GM21529 (cell line): ENCODE measurements around the gene UCN2.

Experiments
- ATAC-seq: cut with Tn5 transposase; IDR thresholded peaks from one replicate; pipeline ENCODE4 v1.9.1; 2021; ENCODE audit not compliant: unreplicated experiment

The UCN2 gene

DNA sequence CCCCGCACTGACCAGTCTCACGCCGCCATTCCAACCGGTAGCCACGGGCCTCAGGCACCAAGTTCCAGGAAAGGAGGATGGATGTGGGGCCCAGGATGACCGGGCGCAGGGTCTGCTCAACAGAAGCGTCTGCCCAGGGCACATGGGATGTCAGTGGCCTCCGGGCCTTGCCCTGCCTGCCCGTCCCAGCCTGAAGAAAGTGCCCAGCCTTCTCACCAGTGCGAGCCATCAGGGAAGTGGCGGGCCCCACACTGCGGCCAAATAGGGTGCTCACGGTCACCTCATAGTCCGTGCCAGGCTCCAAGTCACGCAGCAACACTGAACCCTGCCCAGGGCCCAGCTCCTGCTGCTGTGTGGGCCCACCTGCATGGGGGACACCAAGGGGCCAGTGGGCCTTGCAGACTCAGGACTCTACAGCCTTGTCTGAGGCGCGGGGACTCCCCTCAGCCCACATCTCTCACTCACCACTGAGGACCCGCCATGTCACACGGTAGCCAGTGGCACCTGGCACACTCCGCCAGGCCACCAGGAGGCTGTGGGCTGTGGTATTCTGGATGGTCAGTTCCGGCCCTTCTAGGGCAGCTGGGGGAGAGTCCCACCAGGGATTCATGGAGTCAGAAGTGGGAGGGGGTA, 28.4 kb upstream of the UCN2 start:
- ATAC-seq, result no peak

DNA sequence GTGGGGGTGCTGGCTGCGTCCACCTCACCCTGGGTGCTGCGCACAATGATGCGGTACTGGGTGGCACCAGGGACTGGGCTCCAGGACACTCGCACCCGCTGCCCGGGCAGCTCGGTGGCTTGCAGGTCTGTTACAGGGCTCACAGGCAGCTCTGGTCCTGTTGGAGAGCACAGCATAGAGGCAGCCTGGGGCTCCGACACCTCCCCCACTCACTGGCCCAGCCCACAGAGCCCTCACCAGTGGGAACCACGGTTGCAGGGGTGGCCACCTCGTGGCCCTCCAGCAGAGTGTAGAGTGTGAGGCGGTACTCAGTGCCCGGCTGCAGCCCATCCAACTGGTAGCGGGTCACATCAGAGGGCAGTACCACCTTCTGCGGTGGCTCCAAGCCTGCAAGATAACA, 27.9 kb upstream of the UCN2 start:
- no peak for ATAC-seq

DNA sequence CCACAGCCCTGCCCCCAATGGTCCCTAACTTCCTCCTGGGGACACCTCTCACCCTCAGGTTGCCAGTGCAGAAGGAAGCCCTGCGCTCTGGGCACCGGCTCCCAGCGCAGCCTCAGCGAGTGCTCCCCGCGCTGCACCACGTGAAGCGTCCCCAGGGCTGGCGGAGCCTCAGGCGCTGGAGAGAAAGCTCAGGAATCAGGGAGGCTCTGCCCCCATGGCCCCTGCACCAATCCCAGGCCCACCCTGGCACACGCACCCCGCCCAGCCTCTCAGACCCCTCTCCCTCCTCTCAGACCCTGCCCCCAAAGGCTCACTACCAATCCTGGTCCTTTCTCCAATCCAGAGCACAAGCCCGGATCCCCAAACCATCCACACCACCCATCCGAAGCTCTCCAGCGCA, 24.6 kb upstream of the UCN2 start:
- no peak for ATAC-seq

DNA sequence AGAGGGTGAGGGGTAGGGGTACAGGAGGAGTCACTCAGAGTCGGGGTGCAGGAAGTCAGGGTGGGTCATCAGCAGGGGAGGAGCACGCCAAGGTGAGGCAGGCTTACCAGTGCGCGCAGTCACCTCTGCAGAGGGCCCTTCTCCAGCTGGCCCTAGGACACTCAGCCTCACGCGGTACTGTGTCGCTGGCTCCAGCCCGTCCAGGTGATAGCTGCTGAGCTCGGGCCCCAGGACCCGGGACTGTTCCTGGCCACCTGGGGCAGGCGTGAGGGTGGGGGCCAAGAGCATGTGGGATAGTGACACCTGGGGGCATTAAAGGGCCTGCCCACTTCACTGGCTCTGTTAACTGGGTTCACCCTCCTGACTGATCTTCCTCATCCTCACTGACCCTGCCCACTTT, 24.1 kb upstream of the UCN2 start:
- ATAC-seq, result no peak

DNA sequence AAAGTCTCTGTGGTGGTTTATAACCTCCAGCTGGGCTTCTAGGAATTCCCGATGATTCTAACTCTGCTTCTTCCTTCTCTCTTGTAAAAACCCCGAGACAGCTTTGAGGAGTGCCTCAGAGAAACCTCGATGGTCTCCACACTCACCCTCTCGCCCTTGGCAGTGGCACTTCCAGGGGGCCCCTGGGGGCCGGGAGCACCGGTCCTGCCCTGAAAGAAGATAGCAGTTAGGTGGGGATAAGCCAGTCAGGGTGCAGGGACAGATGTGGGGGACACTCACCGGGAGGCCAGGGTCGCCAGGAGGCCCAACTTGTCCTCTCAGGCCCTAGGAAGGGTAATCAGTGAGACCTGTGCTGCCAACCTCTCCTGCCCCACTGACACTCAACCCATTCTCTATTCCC, 21.8 kb upstream of the UCN2 start:
- ATAC-seq, result no peak

DNA sequence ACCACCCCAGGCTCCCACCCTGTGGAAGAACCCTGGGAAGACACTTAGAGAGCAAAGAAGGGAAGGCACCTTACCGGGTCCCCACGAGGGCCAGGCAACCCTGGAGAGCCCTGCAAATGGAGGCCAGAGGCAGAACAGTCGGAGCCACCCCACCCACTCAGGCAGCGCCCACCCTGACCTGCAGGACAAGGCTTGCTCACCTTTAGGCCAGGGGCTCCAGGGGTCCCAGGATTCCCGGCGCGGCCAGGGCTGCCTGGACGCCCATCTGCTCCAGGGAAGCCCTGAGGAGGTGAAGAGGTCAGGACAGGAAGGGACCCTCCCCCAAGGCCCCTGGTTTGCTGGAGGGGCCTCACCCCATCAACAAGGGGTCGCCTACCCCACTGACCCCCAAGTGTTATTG, 21.3 kb upstream of the UCN2 start:
- no peak for ATAC-seq

DNA sequence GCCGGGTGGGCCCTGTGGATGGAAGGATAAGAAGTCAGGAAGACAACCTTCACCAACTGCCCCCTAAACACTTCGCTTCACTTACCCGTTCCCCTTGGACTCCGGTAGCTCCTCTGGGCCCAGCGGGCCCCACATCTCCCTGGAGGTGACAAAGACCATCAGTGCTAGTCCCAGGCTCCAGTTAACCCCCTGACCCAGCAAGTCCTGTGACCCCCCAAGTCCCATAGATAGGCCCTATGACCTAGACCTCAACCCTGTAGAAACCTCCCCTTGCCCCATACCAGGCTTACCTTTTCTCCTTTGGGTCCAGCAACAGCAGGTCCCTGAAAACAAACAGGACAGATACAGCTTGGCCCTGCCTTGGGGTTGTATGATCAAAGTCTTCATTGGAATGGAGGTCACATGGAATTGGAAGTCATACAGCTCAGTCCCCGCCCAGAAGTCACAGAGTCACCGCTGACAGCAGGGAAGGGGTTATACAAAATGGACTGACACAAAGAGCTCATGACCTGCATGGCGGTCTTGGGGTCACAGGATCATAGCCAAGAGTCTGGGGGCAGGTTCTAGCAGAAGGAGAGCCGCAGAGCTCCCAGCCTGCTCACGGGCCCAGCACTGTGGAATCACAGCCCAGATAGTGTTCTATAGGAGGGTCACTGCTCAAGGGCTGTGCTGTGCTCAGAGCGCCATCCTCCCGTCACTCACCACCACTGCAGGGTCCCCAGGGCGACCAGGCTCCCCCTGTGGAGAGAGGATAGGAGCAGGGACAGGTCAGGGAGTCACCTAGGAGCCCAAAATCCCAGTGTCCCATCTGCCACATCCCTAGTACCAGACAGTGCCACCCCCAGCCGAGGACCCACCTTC, 18.3 kb upstream of the UCN2 start:
- no peak for ATAC-seq

DNA sequence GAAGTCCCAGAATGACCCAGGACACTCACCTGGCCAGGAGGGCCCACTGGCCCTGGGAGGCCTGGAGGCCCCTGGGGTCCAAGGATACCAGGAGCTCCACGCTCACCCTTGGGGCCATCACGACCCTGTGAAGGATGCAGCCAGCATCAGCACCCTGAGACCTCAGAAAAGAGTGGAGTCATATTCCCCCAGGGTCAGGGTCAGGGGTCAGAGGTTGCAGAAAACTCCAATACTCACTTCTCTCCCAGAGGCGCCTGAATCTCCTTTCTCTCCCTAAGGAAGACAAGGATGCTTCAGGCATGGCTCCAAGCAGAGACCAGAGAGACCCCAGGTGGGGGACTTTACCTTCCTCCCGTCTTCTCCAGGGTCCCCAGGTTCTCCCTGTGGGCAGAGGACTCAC, 13.1 kb upstream of the UCN2 start:
- ATAC-seq, result no peak

DNA sequence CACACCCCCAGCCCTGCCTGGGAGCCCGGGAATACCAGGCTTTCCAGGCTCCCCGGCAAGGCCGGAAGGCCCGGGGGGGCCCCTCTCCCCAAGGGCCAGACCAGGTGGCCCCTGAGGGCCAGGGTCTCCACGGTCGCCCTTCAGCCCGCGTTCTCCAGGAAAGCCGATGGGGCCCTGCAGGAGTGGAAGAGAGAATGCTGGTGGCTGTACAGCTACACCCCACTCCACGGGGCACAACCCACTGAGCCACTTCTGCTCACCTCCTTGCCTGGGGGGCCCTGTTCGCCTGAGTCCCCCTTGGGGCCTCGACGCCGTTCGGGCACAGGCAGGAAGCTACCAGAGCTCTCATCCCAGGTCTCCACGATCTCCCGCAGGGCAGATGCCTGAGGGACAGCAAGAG, 11.8 kb upstream of the UCN2 start:
- ATAC-seq, result no peak

DNA sequence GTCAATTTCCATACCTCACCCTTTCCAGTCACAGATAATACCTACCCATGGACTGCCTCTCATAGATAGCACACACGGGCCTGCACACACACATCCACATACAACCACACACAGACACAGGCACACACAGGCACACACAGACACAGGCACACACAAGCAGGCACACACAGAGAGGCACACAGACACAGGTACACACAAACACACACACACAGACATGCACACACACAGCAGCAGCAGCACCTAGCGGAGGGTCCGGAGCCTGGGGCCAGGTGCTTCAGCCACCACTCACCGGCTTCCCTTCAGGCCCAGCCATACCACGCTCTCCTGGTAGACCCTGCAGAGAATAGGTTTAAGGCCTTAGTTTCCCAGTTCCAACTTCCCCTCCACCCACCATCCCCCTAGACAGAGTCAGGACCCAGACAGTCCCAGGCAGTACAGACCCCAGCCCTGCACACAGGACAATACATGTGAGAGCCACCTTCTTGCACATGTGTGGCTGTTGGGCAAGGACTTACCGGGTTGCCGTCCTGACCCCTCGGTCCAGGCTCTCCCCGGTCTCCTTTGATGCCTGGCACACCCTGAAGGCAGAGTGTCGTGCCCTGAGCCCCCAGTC, 10.5 kb upstream of the UCN2 start:
- ATAC-seq, result no peak

DNA sequence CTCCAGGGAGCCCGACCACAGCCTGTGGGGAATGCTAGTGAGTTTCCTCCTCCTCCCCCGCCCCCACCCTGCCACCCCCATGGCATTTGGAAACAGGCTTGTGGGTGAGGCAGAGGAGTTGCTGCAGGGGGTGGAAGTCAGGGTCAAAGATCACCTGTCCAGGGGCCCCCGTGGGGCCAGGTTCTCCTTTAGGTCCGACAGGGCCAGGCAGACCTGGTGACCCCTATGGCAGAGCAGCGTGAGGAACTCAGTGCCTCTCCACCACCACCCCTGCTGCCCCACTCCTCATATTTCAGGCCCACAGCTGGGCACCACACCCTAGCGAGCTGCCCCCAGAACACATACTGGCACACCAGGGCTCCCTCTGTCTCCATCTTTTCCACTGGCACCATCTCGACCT, 8.9 kb upstream of the UCN2 start:
- ATAC-seq, result no peak

DNA sequence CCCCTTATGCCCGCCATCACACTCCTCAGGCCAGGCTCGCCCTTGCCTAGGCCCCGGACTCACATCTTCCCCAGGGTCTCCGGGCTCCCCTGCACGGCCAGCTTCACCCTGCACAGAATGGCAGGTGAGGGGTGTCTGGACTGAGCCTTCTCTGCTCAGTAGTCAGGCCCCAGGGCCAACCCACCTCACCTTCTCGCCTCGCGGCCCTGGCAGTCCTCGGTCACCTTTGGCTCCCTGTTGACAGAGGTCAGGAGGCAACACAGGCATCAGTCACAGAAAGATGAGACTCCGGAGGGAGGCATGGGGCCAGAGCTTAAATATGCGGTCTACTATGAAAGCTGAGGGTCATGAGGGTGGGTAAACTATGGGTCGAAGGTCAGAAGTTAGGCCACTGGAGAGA, 8.4 kb upstream of the UCN2 start:
- no peak for ATAC-seq

DNA sequence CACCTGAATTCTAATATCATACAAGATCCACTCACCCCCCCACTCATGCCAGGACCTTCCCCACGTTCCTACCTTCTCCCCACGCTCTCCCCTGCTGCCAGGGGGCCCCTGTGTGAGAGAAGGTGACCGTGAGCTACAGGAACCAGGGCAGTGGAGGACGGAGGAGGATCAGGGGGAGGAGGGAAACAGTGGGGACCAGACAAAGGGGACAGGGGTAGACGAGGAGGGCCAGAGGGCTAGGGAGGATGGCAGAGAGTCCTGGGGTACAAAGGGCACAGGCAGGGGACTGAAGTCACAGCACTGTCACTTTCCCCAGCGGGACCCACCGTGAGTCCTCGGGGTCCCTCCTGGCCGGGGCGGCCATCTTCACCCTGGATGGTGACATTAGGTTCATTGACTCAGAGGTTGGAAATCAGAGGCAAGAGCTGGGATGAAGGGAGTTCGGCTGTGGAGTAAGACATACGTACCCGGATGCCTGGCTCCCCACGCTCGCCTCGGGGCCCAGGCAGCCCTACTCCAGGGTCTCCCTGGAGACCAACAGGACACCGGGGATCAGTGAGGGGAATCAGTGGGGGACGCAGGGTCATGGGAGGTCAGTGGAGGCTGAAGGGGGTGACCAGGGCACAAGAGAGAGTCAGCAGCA, 6.3 kb upstream of the UCN2 start:
- no peak for ATAC-seq

DNA sequence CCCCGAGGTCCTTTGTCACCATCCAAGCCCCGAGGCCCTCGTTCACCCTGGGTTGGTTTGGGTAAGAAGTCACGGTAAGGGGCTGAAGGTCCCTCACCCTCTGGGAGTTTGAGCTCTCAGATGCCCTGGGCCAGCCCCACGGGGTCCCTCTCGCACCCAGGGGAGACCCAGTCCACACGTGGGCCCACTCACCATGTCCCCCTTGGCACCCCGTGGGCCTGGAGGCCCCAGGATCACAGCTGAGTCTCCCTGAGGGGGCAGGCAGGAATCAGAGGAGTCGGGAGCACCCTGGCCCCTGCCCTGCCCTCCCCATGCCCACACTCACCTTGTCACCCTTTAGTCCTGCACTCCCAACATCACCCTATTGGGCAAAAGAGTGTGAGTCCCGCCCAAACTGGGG, 5.8 kb upstream of the UCN2 start:
- ATAC-seq, result no peak

DNA sequence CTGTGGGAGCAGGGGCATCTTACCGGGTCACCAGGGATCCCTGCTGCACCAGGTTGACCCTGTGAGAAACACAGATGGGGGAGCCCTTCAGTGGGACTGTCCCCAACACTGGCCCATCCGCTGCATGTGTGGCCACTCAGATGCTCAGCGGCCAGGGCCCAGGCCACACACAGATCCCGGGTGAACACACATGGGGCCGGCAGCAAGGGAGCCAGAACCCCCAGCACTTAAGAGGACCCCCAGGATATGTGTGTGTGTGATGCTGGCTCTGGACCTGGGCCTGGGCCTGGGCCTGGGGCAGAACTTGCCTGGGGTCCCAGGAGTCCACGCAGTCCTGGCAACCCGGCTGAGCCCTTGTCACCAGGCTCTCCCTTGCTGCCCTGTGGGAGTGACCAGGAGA, 4.9 kb upstream of the UCN2 start:
- ATAC-seq, result no peak

DNA sequence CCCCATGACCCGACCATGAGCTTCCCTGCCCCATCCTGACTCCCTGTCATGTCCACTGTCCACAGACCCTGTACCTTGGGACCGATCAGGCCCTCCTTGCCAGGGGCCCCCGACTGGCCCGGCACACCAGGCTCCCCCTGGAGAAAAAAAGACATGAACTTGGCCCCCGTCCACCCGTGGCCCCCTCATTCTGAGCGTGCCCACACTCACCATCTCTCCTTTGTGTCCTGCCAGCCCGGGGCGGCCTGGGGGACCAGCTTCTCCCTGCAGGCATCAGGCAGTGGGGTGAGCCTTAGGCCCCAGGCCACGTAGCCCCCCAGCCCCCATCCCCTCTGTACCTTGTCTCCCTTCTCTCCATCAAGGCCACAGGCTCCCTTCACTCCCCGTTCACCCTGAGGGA, 3.9 kb upstream of the UCN2 start:
- ATAC-seq, result no peak

DNA sequence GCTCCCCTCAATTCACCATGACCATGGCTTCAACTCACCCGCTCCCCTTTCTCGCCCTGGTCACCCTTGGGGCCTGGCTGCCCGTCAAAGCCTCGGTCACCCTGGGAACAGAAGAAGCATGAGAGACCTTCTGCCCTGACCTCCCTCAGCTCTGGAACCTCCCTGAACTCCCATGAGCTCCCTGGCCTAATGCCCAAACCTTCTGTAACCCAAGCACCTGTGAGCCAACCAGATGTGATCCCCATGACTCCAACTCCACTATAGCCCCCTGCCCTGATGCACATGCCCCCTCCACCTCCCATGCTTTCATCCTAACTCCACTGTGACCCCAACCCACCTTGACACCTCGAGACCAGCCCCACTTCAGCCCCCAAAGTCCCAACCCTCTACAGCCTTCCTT, 3.5 kb upstream of the UCN2 start:
- ATAC-seq, result no peak

DNA sequence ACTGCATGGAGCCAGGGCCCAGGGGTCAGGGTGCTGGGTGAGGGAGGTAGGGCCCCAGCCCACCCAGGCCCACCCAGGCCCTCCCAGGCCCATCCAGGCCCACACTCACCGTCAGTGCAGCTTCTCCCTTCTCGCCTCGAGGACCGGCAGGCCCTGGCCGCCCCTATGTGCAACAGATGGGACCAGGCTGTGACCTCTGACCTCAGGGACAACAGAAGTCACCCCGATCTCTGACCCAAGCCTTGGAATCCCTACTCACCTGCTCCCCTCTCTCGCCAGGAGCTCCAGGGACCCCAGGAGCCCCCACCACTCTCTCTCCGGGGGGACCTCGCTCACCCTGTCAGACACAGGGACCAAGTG, 2.8 kb upstream of the UCN2 start:
- no peak for ATAC-seq

DNA sequence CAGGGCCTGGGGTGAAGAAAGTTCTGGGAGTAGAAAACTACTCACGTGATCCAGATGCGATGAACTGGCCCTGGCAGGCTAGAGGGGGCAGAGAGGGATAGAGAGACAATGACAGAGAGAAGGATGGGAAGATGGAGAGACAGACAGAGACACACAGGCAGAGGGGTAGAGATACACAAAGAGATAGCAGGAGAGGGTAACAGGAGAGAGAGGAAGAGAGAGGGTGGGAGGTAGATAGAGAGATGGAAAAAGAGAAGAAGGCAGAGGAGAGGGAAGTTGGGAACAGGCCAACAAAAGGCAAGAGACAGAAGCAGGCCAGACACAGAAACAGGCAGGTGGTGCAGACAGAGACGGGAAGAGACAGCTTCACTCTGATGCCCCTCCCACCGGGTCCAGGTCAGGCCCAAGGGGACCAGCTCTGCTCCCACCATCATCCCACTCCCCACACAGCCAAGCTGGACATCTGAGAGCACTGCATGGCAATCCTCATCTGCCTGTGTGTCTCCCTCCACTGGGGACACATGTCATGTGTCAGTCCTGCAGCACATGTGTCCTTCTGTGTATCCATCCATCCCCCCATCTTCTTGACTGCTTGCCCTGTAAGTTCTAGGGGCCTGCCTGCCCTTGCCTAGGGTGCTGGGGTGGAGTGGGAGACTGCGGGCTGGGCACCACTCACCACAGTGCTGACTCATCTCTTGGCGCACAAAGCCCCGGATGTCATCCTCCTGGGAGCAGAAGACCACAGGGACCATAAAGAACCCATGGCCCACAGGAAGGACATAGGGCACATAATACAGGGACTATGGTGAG, 2.2 kb upstream of the UCN2 start:
- no peak for ATAC-seq

DNA sequence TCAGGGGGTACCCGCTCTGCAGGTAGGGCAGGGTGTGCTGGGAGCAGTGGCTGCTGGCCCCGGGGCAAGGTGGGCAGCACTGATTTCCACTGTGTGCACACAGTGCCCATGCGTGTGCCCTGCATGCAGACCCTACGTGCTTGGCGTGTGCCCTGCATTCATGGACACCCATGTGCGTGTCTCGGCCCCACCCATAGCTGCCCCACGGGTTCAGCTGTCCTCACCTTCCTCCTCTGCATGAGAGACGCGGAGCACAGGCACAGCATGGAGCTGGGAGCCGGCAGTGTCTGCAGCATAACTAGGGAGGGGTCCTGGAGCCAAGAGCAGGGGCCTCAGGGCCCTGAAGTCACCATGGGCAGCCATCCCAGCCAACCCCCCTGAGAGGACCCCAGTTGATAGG, 1.6 kb upstream of the UCN2 start:
- no peak for ATAC-seq

DNA sequence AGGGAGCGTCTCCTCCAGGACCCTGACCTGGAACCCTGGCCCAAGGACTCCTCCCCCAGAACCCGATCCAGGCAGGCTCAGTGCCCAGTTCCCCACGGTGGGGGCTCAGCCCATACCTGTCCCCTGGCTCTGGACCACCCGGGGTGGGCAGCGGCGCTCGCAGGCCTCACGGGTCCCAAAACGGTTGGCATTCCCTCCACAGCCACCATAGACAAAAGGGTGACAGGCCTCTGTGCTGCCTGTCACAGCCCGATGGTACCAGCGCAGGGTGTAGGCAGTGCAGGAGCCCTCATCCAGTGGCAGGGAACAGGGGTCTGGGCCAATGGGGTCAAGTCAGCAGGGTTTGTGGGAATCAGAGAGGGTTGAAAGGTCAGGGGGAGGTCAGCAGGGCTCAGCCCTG, 1.1 kb upstream of the UCN2 start:
- no peak for ATAC-seq
